Sigmoid colon (tissue), 4 donors: ENCODE data around the gene SERPINB6.

Experiments used
- EP300 ChIP-seq, 4 donors: sonication (generic); formaldehyde crosslinking; IDR thresholded peaks; one replicate each; pipeline ENCODE4 v1.6.1; 2017; ENCODE audit warnings: antibody characterized with exemption in 4 of 4
- POLR2A ChIP-seq, 2 donors: fragments of 450-650 bp; IDR thresholded peaks; one replicate each; pipeline ENCODE4 v1.6.1; 2016; ENCODE audit warnings: antibody characterized with exemption in 2 of 2, mild to moderate bottlenecking in 2 of 2, moderate library complexity in 2 of 2
- POLR2AphosphoS5 ChIP-seq, 4 donors: sonication (generic); formaldehyde crosslinking; IDR thresholded peaks; one replicate each; pipeline ENCODE4 v1.6.1; 2017; ENCODE audit warnings: antibody characterized with exemption in 4 of 4
- TF ChIP-seq, protein P1 (sequence below), 4 experiments: fragments of 450-650 bp in 3 of 4; fragments of 200-600 bp in 1 of 4; IDR thresholded peaks; one replicate each; pipeline ENCODE4 v1.5.1; 2016 to 2019; ENCODE audit warnings: antibody characterized with exemption in 4 of 4, mild to moderate bottlenecking in 3 of 4, moderate library complexity in 2 of 4

DNA sequence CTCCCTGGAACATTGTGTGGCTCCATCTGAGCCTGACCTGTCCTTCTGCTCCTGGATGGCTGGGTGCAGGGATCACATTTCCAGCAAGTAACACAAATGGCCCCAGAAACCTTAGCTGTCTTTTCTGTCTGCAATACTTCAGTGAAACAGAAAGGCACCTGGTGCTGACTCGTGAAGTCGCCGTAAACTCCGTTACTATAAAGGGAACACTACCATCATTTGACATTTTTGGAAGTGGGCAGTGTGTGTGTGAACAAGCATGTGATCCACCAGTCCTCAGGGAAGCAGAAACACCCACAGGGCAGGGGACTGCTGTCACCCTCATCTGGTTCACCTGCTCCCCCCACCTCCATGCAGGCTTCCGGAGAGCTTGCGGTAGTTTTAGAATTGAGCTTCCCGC is 23.9 kb downstream of the SERPINB6 start:
- TF ChIP-seq, protein P1, sequence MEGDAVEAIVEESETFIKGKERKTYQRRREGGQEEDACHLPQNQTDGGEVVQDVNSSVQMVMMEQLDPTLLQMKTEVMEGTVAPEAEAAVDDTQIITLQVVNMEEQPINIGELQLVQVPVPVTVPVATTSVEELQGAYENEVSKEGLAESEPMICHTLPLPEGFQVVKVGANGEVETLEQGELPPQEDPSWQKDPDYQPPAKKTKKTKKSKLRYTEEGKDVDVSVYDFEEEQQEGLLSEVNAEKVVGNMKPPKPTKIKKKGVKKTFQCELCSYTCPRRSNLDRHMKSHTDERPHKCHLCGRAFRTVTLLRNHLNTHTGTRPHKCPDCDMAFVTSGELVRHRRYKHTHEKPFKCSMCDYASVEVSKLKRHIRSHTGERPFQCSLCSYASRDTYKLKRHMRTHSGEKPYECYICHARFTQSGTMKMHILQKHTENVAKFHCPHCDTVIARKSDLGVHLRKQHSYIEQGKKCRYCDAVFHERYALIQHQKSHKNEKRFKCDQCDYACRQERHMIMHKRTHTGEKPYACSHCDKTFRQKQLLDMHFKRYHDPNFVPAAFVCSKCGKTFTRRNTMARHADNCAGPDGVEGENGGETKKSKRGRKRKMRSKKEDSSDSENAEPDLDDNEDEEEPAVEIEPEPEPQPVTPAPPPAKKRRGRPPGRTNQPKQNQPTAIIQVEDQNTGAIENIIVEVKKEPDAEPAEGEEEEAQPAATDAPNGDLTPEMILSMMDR (IDR thresholded peaks at IDR 0.05) = no peak
- TF ChIP-seq EP300 (IDR thresholded peaks at IDR 0.05) = no peak
- TF ChIP-seq POLR2AphosphoS5 (IDR thresholded peaks at IDR 0.05) = no peak
- TF ChIP-seq POLR2A (IDR thresholded peaks at IDR 0.05) = no peak
